IMR-90 (cell line): ENCODE data around the gene DDAH2. TPM values are rescaled to one million over a fixed set of nuclear protein-coding genes. Genes with fewer than 3 reads are reported as not detected.
A peak's percentile ranks its signal among the peaks of the same experiment; 100 is the strongest.

ENCODE experiments used
- CHD1 ChIP-seq: IDR thresholded peaks from 2 replicates; pipeline ENCODE4 v1.6.1; 2012; ENCODE audit warnings: low read depth, low read length, improper control_type of control experiment
- MAZ ChIP-seq: IDR thresholded peaks from 2 replicates; pipeline ENCODE4 v1.6.1; 2012; ENCODE audit warnings: low read depth, mild to moderate bottlenecking, low read length, improper control_type of control experiment, moderate library complexity, borderline replicate concordance
- polyA plus RNA-seq, 3 experiments: library from polyadenylated mRNA; depleted of rRNA; stranded (reverse); fragments of >200 nt; gene quantifications; 2 replicates each; pipeline ENCODE4 v1.2.3, GENCODE V29; 2012; ENCODE audit warnings: low replicate concordance in 1 of 3
- total RNA-seq: library from RNA; depleted of rRNA; stranded (reverse); fragments of >200 nt; gene quantifications from 2 replicates; pipeline ENCODE4 v1.2.3, GENCODE V29; 2012
- TF ChIP-seq, protein P1 (sequence below): conservative IDR thresholded peaks from 2 replicates; pipeline ENCODE4 v1.5.1; 2012; ENCODE audit warnings: mild to moderate bottlenecking, low read depth, low read length, improper control_type of control experiment

DDAH2 gene
- total and polyA plus RNA-seq, 2 of the 4 experiments (the other 2 are of a cell fraction), result 40.7 to 57.9 TPM

DNA sequence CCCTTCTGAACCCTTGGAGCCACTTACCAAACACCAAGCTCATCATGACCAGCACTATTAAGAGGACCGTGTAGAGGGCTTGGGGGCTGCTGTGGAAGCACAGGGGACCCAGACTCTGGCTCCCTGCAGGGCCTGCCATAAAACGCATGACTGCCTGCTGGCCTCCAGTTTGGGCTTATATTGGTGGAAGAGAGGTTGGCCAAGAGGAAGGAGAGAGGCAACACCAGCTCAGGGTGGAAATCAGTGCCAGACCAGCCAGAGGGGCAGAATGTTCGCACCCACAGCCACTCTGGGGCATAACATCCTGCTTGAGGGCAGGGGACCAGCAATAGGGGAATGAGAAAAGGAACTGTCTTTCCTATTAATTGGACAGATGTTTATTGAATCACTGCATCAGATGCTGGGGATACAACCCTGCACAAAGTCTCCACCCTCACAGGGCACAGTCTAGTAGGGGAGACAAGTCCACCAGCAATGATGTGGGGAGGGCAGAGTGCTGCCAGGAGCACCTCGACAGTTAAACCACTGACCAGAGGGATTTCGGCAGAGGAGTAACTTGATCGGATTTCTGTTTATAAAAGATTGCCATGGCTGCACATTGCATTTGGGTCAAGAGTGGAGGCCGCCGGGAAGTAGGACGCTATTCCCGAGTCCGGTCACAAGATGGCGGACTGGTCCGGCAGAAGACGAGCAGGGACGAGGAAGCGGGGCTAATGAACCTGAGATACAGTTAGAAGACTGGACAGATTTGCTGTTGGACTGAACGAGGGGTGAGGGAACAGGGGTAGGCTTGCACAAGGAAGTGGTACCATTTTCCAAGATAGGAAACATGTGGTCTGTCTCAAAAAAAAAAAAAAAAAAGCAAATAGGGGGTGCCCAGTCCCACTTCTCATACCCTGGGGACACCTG, 48.6 kb downstream of the DDAH2 start, which contains the start of gene LY6G5C (continued):
- TF ChIP-seq, protein P1, sequence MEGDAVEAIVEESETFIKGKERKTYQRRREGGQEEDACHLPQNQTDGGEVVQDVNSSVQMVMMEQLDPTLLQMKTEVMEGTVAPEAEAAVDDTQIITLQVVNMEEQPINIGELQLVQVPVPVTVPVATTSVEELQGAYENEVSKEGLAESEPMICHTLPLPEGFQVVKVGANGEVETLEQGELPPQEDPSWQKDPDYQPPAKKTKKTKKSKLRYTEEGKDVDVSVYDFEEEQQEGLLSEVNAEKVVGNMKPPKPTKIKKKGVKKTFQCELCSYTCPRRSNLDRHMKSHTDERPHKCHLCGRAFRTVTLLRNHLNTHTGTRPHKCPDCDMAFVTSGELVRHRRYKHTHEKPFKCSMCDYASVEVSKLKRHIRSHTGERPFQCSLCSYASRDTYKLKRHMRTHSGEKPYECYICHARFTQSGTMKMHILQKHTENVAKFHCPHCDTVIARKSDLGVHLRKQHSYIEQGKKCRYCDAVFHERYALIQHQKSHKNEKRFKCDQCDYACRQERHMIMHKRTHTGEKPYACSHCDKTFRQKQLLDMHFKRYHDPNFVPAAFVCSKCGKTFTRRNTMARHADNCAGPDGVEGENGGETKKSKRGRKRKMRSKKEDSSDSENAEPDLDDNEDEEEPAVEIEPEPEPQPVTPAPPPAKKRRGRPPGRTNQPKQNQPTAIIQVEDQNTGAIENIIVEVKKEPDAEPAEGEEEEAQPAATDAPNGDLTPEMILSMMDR, result peak; percentile 94
- TF ChIP-seq MAZ, result 0 out of 2 replicates have a peak, but pooled peaks have one; percentile 21
- no peak for TF ChIP-seq CHD1
